Measurements from ENCODE around the gene ANTXR2. TPM values are rescaled to one million over a fixed set of nuclear protein-coding genes. Genes with fewer than 3 reads are reported as not detected.

ANTXR2 gene
- total RNA-seq, 4 donors from 2014 or later: 136 to 215 (median 183) TPM

DNA sequence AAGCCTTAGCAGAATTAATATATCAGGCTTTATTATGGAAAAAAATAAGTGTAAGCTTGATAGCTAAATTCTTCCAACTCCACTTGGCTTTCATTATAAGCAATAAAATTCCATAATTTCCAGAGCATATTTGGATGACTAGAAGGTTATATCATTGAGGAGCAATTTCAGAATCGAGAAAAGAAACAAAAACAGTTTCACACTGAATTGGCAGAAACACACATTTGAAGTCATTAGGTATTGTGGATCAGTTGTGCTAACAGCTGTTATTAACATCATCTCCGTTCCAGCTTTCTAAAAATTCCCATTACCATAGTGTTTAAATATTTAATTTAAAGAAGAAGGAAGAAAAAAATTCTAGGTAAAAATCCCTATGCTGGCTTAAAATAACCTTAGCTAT, 92.6 kb downstream of the ANTXR2 start:
- TF ChIP-seq CTCF (IDR thresholded peaks at IDR 0.05; ENCODE audit: low read depth): no peak

DNA sequence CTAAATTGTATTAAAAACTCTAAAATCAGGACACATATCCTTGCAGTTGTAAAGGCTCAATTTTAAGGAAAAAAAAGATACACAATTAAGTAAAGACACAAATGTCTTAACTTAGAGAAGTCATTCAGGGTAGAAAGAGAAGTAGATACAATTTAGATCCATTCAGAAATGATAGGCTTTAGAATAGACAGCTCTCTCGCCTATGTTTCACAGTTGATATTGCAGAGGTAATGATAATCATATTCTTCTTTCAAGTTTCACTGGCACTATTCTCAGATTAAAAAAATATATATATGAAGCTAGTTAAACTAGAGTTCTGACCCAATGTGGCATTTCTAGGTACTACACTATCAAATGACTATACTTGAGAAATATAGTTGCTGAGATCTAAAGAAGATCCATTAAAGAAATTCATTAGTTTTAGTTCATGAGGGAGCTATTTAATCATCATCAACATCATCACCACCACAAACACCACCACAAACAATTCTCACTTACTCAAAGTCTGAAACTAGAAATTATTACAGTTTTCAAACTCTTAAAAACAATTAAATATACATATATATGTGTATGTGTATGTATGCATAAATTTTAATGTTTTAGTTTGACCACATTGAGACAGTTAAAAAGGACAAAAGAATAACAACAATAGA, 93.1 kb downstream of the ANTXR2 start:
- TF ChIP-seq CTCF (IDR thresholded peaks at IDR 0.05; ENCODE audit: low read depth): no peak

- TF ChIP-seq CTCF (IDR thresholded peaks at IDR 0.05; ENCODE audit: low read depth): no peak
Observed at GRCh38 chr4:79977131-79977840, 95.7 kb downstream of the ANTXR2 start.

DNA sequence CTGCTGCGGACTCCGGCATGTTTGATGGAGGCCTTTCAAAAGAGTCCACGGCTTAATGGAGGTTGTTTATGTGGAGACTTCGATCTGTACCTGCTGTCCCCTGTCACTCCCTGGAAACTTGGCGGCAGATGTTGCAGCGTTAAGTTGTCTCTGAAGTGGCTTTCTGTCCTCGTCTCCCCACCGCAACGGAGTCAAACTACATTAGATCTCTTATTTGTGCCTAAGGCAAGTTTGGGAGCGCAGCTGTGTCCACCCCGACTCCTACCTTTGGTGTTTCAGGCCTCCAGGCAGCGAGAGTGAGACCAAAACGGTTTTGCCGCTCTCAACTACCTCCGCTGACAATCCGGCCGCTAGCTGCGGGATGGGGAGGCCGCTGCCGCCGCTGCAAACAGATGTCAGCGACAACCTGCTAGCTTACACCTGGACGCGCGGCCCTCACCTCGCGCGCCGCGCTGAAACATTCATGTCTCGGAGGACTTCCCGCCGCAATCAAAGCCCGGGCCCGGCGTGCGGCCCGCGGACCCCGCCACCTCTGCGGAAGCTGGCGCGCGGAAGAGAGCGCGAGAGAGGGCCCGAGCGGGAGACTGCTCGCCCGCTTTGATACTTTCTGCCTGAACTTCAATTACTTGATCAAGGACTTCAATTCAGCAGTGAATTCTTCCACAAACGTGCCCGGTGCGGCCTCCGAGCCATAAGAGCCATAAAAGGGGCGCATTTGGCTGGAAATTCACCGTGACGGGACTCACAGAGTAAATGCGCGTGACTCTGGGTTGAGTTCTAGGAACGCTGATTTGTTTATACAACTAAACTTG, 108.4 kb downstream of the ANTXR2 start:
- TF ChIP-seq CTCF (IDR thresholded peaks at IDR 0.05; ENCODE audit: low read depth): no peak

DNA sequence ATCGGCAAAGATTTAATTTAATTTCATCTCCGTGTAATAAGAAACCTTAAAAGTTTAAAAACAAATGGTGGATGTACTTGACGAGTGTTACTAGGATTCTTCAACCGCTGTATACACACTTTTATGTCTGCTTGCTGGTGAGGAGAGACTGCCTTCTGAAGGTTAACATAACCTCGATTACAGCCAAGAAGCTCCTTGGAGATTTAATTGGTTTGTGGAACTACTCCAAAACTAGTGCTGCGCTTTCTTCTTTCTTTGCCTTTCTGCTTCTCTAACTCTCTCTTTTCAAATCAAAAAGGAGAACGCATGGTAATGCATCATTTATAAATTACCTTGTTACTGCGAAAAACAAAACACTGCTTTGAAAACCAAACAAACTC, 109.0 kb downstream of the ANTXR2 start:
- no peak for TF ChIP-seq CTCF (IDR thresholded peaks at IDR 0.05; ENCODE audit: low read depth)

GRCh38 chr4:79959652-79960051, 113.4 kb downstream of the ANTXR2 start:
- no peak for TF ChIP-seq CTCF (IDR thresholded peaks at IDR 0.05; ENCODE audit: low read depth)

Data from subcutaneous adipose tissue (tissue), 4 donors.